ENCODE results near the gene TRABD.

Gene TRABD

GRCh38 chr22:50175191-50175461 is 10.6 kb upstream of the TRABD start:
- no peak overlapping the region for H3K4me3 ChIP-seq (ENCODE audit: low read length in 2 of 2)
- no peaks in the 10 kb centered on the region for H3K9me3 ChIP-seq (ENCODE audit: control insufficient read depth in 2 of 2, low read length in 2 of 2)
- no peaks in the 10 kb centered on the region for H3K36me3 ChIP-seq (ENCODE audit: control insufficient read depth in 2 of 2, insufficient read depth in 2 of 2, low read length in 2 of 2)
- H3K4me1 ChIP-seq (ENCODE audit: control insufficient read depth in 2 of 2, insufficient read depth in 2 of 2, low read length in 2 of 2), result peaks cover 0 to 5% of the 10 kb centered on the region in 2 donors
- H3K9ac ChIP-seq (ENCODE audit: low read depth in 1 of 2, low read length in 2 of 2), result no peak overlapping the region
- H3K27me3 ChIP-seq (ENCODE audit: control insufficient read depth in 2 of 2, insufficient read depth in 2 of 2, low read length in 2 of 2), result peaks cover 10 to 14% of the 10 kb centered on the region in 2 donors
- no peak overlapping the region for H3K27ac ChIP-seq (ENCODE audit: low read depth in 2 of 2, low read length in 2 of 2)

- H3K4me1 ChIP-seq (ENCODE audit: control insufficient read depth in 2 of 2, insufficient read depth in 2 of 2, low read length in 2 of 2), result peaks cover 0 to 5% of the 10 kb centered on the region in 2 donors
- peaks cover 8 to 14% of the 10 kb centered on the region in 2 donors for H3K27me3 ChIP-seq (ENCODE audit: control insufficient read depth in 2 of 2, insufficient read depth in 2 of 2, low read length in 2 of 2)
Measured at GRCh38 chr22:50175921-50176849, 9.5 kb upstream of the TRABD start.

DNA sequence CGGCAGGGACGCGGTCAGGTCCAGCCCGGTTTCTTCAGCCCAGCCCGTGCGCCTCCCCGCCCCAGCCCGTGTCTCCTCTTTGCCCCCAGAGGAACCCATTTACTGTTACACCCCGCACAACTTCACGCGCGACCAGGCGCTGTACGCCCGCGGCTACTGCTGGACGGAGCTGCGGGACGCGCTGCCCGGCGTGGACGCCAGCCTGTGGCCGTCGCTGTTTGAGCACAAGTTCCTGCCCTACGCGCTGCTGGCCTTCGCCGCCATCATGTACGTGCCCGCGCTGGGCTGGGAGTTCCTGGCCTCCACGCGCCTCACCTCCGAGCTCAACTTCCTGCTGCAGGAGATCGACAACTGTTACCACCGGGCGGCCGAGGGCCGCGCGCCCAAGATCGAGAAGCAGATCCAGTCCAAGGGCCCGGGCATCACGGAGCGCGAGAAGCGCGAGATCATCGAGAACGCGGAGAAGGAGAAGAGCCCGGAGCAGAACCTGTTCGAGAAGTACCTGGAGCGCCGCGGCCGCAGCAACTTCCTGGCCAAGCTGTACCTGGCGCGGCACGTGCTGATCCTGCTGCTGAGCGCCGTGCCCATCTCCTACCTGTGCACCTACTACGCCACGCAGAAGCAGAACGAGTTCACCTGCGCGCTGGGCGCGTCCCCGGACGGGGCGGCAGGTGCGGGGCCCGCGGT is 8.7 kb upstream of the TRABD start:
- Histone ChIP-seq H3K36me3 (ENCODE audit: control insufficient read depth in 2 of 2, insufficient read depth in 2 of 2, low read length in 2 of 2) (no peaks in the 10 kb centered on the region), H3K4me1 (ENCODE audit: control insufficient read depth in 2 of 2, insufficient read depth in 2 of 2, low read length in 2 of 2) (peaks cover 0 to 5% of the 10 kb centered on the region in 2 donors), H3K27ac (ENCODE audit: low read depth in 2 of 2, low read length in 2 of 2) (no peak overlapping the region), H3K9me3 (ENCODE audit: control insufficient read depth in 2 of 2, low read length in 2 of 2) (no peaks in the 10 kb centered on the region), H3K4me3 (ENCODE audit: low read length in 2 of 2) (no peak overlapping the region), H3K27me3 (ENCODE audit: control insufficient read depth in 2 of 2, insufficient read depth in 2 of 2, low read length in 2 of 2) (peaks cover 2 to 10% of the 10 kb centered on the region in 2 donors), H3K9ac (ENCODE audit: low read depth in 1 of 2, low read length in 2 of 2) (no peak overlapping the region)

More at GRCh38 chr22:50175921-50176849, 9.5 kb upstream of the TRABD start:
- H3K9me3 ChIP-seq (ENCODE audit: control insufficient read depth in 2 of 2, low read length in 2 of 2), result no peaks in the 10 kb centered on the region
- H3K36me3 ChIP-seq (ENCODE audit: control insufficient read depth in 2 of 2, insufficient read depth in 2 of 2, low read length in 2 of 2), result no peaks in the 10 kb centered on the region
- H3K4me3 ChIP-seq (ENCODE audit: low read length in 2 of 2), result no peak overlapping the region
- no peak overlapping the region for H3K9ac ChIP-seq (ENCODE audit: low read depth in 1 of 2, low read length in 2 of 2)
- no peak overlapping the region for H3K27ac ChIP-seq (ENCODE audit: low read depth in 2 of 2, low read length in 2 of 2)

DNA sequence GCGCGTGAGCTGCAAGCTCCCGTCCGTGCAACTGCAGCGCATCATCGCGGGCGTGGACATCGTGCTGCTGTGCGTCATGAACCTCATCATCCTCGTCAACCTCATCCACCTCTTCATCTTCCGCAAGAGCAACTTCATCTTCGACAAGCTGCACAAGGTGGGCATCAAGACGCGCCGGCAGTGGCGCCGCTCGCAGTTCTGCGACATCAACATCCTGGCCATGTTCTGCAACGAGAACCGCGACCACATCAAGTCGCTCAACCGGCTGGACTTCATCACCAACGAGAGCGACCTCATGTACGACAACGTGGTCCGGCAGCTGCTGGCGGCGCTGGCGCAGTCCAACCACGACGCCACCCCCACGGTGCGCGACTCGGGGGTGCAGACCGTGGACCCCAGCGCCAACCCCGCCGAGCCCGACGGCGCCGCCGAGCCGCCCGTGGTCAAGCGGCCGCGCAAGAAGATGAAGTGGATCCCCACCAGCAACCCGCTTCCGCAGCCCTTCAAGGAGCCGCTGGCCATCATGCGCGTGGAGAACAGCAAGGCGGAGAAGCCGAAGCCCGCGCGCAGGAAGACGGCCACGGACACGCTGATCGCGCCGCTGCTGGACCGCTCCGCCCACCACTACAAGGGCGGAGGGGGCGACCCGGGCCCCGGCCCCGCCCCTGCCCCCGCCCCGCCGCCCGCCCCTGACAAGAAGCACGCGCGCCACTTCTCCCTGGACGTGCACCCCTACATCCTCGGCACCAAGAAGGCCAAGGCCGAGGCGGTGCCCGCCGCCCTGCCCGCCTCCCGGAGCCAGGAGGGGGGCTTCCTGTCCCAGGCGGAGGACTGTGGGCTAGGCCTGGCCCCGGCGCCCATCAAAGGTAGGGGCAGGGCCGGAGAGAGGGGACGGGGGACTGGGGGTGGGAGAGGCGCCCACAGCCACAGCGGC is 7.9 kb upstream of the TRABD start:
- Histone ChIP-seq H3K36me3 (ENCODE audit: control insufficient read depth in 2 of 2, insufficient read depth in 2 of 2, low read length in 2 of 2) (no peaks in the 10 kb centered on the region), H3K27me3 (ENCODE audit: control insufficient read depth in 2 of 2, insufficient read depth in 2 of 2, low read length in 2 of 2) (peaks cover 2 to 10% of the 10 kb centered on the region in 2 donors), H3K9ac (ENCODE audit: low read depth in 1 of 2, low read length in 2 of 2) (no peak overlapping the region), H3K9me3 (ENCODE audit: control insufficient read depth in 2 of 2, low read length in 2 of 2) (no peaks in the 10 kb centered on the region), H3K27ac (ENCODE audit: low read depth in 2 of 2, low read length in 2 of 2) (no peak overlapping the region), H3K4me3 (ENCODE audit: low read length in 2 of 2) (no peak overlapping the region), H3K4me1 (ENCODE audit: control insufficient read depth in 2 of 2, insufficient read depth in 2 of 2, low read length in 2 of 2) (peaks cover 4 to 5% of the 10 kb centered on the region in 2 donors)

DNA sequence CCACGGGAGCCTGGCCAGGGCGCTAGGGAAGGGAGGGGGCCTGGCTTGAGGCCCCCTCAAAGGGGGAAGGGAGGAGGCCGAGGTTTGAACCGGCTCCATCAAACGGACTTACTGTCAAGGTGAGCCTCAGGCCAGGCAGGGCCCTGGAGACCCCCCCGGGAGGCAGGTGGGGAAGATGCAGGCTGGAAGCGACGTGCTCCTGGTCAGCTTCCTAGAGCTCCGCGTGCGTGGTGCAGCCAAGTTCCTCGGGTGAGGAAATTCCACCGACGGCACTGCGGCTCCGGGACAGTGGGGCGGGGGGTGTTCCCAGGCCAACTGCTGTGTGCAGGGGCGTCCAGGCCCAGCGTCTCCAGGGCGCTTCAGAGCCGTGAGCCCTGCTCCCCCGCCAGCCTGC is 7.2 kb upstream of the TRABD start:
- Histone ChIP-seq H3K27ac (ENCODE audit: low read depth in 2 of 2, low read length in 2 of 2) (no peak overlapping the region), H3K4me3 (ENCODE audit: low read length in 2 of 2) (no peak overlapping the region), H3K27me3 (ENCODE audit: control insufficient read depth in 2 of 2, insufficient read depth in 2 of 2, low read length in 2 of 2) (peaks cover 2 to 7% of the 10 kb centered on the region in 2 donors), H3K4me1 (ENCODE audit: control insufficient read depth in 2 of 2, insufficient read depth in 2 of 2, low read length in 2 of 2) (peaks cover 4 to 11% of the 10 kb centered on the region in 2 donors), H3K9me3 (ENCODE audit: control insufficient read depth in 2 of 2, low read length in 2 of 2) (no peaks in the 10 kb centered on the region), H3K36me3 (ENCODE audit: control insufficient read depth in 2 of 2, insufficient read depth in 2 of 2, low read length in 2 of 2) (no peaks in the 10 kb centered on the region), H3K9ac (ENCODE audit: low read depth in 1 of 2, low read length in 2 of 2) (no peak overlapping the region)

- Histone ChIP-seq H3K9ac (ENCODE audit: low read depth in 1 of 2, low read length in 2 of 2) (no peak overlapping the region), H3K27ac (ENCODE audit: low read depth in 2 of 2, low read length in 2 of 2) (no peak overlapping the region), H3K9me3 (ENCODE audit: control insufficient read depth in 2 of 2, low read length in 2 of 2) (no peaks in the 10 kb centered on the region), H3K36me3 (ENCODE audit: control insufficient read depth in 2 of 2, insufficient read depth in 2 of 2, low read length in 2 of 2) (no peaks in the 10 kb centered on the region), H3K27me3 (ENCODE audit: control insufficient read depth in 2 of 2, insufficient read depth in 2 of 2, low read length in 2 of 2) (peaks cover 2 to 4% of the 10 kb centered on the region in 2 donors), H3K4me1 (ENCODE audit: control insufficient read depth in 2 of 2, insufficient read depth in 2 of 2, low read length in 2 of 2) (peaks cover 6 to 16% of the 10 kb centered on the region in 2 donors), H3K4me3 (ENCODE audit: low read length in 2 of 2) (no peak overlapping the region)
Measured at GRCh38 chr22:50178871-50179869, 6.5 kb upstream of the TRABD start.

- no peak overlapping the region for H3K4me3 ChIP-seq (ENCODE audit: low read length in 2 of 2)
- peaks cover 2 to 4% of the 10 kb centered on the region in 2 donors for H3K27me3 ChIP-seq (ENCODE audit: control insufficient read depth in 2 of 2, insufficient read depth in 2 of 2, low read length in 2 of 2)
- H3K36me3 ChIP-seq (ENCODE audit: control insufficient read depth in 2 of 2, insufficient read depth in 2 of 2, low read length in 2 of 2), result no peaks in the 10 kb centered on the region
- H3K4me1 ChIP-seq (ENCODE audit: control insufficient read depth in 2 of 2, insufficient read depth in 2 of 2, low read length in 2 of 2), result peaks cover 7 to 20% of the 10 kb centered on the region in 2 donors
- H3K9me3 ChIP-seq (ENCODE audit: control insufficient read depth in 2 of 2, low read length in 2 of 2), result no peaks in the 10 kb centered on the region
- H3K9ac ChIP-seq (ENCODE audit: low read depth in 1 of 2, low read length in 2 of 2), result no peak overlapping the region
- H3K27ac ChIP-seq (ENCODE audit: low read depth in 2 of 2, low read length in 2 of 2), result no peak overlapping the region
Measured at GRCh38 chr22:50179937-50180726, 5.6 kb upstream of the TRABD start.

DNA sequence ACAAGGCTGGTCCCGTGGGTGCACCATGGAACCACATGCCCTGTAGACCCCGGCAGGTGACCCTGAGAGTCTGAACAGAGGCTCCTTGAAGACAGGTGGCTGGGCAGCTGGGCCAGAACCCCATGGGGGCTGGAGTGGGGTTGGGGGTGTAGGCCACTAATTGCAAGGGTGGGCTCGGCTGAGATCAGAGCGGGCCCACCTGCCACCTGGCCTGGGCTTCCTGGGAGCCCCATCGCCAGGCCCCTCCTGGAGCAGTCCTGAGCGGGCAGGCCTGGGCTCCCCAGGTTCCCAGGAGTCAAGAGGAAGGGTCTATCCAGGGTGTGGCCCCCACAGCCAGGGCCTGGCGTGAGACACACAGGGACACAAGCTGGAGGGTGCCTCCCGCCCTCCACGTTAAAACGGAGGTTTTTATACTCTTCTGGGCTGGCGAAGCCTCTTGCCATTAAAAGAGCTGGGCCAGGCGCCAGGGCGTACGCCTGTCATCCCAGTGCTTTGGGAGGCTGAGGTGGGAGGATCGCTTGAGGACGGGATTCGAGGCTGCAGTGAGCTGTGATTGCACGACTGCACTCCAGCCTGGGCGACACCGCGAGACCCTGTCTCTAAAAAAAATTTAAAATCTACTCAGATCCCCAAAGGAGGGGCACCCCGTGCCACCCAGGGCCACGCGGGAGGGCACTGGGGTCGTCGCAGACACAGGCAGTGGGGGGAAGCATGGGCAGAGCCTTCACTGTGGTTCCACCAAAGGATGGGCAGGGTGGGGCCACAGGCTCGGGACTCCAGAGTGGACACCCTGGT is 4.8 kb upstream of the TRABD start:
- Histone ChIP-seq H3K36me3 (ENCODE audit: control insufficient read depth in 2 of 2, insufficient read depth in 2 of 2, low read length in 2 of 2) (no peaks in the 10 kb centered on the region), H3K9ac (ENCODE audit: low read depth in 1 of 2, low read length in 2 of 2) (no peak overlapping the region), H3K27me3 (ENCODE audit: control insufficient read depth in 2 of 2, insufficient read depth in 2 of 2, low read length in 2 of 2) (peaks cover 2 to 4% of the 10 kb centered on the region in 2 donors), H3K4me1 (ENCODE audit: control insufficient read depth in 2 of 2, insufficient read depth in 2 of 2, low read length in 2 of 2) (peaks cover 10 to 23% of the 10 kb centered on the region in 2 donors), H3K4me3 (ENCODE audit: low read length in 2 of 2) (no peak overlapping the region), H3K9me3 (ENCODE audit: control insufficient read depth in 2 of 2, low read length in 2 of 2) (no peaks in the 10 kb centered on the region), H3K27ac (ENCODE audit: low read depth in 2 of 2, low read length in 2 of 2) (no peak overlapping the region)

Data from mucosa of rectum (tissue), 2 donors.